ENCODE measurements around the gene REXO4.
"Not testable (repeated sequence)": the region's sequence is repeated elsewhere in the genome, so short reads cannot be mapped to it uniquely, and the experiment has no call there.

The REXO4 gene

GRCh38 chr9:133378408-133378962 is 39.3 kb downstream of the REXO4 start:
- H3K4me1 ChIP-seq (ENCODE audit: control insufficient read depth, insufficient read depth, low read length): peaks cover 18% of the 10 kb centered on the region
- no peaks in the 10 kb centered on the region for H3K27me3 ChIP-seq (ENCODE audit: control insufficient read depth, insufficient read depth, low read length)
- no peaks in the 10 kb centered on the region for H3K36me3 ChIP-seq (ENCODE audit: control insufficient read depth, insufficient read depth, low read length)
- no peaks in the 10 kb centered on the region for H3K9me3 ChIP-seq (ENCODE audit: control insufficient read depth, low read length)
- no peak overlapping the region for H3K4me3 ChIP-seq (ENCODE audit: low read length)
- H3K9ac ChIP-seq (ENCODE audit: low read length): no peak overlapping the region

GRCh38 chr9:133377721-133378216 is 40.0 kb downstream of the REXO4 start:
- no peaks in the 10 kb centered on the region for H3K27me3 ChIP-seq (ENCODE audit: control insufficient read depth, insufficient read depth, low read length)
- no peak overlapping the region for H3K9ac ChIP-seq (ENCODE audit: low read length)
- no peaks in the 10 kb centered on the region for H3K9me3 ChIP-seq (ENCODE audit: control insufficient read depth, low read length)
- H3K4me3 ChIP-seq (ENCODE audit: low read length): no peak overlapping the region
- H3K36me3 ChIP-seq (ENCODE audit: control insufficient read depth, insufficient read depth, low read length): no peaks in the 10 kb centered on the region
- H3K4me1 ChIP-seq (ENCODE audit: control insufficient read depth, insufficient read depth, low read length): peaks cover 23% of the 10 kb centered on the region

GRCh38 chr9:133377280-133377679 is 40.5 kb downstream of the REXO4 start:
- H3K4me3 ChIP-seq (ENCODE audit: low read length); H3K36me3 ChIP-seq (ENCODE audit: control insufficient read depth, insufficient read depth, low read length); H3K9me3 ChIP-seq (ENCODE audit: control insufficient read depth, low read length); H3K9ac ChIP-seq (ENCODE audit: low read length); H3K27me3 ChIP-seq (ENCODE audit: control insufficient read depth, insufficient read depth, low read length): not testable (repeated sequence)
- H3K4me1 ChIP-seq (ENCODE audit: control insufficient read depth, insufficient read depth, low read length): peaks cover 26% of the 10 kb centered on the region

GRCh38 chr9:133375724-133376654 is 41.8 kb downstream of the REXO4 start, which contains the start of the genes STKLD1 and SURF4:
TSS of gene STKLD1 (plus strand) at chr9:133376366. CDS start at chr9:133376474, 108 bp downstream.
TSS of gene SURF4 (minus strand) at chr9:133376060. CDS start at chr9:133375969, 91 bp downstream.
- H3K4me3 ChIP-seq (ENCODE audit: low read length): peak within 1 kb of the TSS; percentile 88
- peak within 1 kb of the TSS; percentile 91 for H3K9ac ChIP-seq (ENCODE audit: low read length)
- no peaks in the 10 kb centered on the region for H3K27me3 ChIP-seq (ENCODE audit: control insufficient read depth, insufficient read depth, low read length)
- peaks cover 39% of the 10 kb centered on the region for H3K4me1 ChIP-seq (ENCODE audit: control insufficient read depth, insufficient read depth, low read length)
- H3K36me3 ChIP-seq (ENCODE audit: control insufficient read depth, insufficient read depth, low read length): no peaks in the 10 kb centered on the region
- H3K9me3 ChIP-seq (ENCODE audit: control insufficient read depth, low read length): no peaks in the 10 kb centered on the region

GRCh38 chr9:133375116-133375723 is 42.6 kb downstream of the REXO4 start:
- peak overlapping the region; percentile 88 for H3K4me3 ChIP-seq (ENCODE audit: low read length)
- no peaks in the 10 kb centered on the region for H3K36me3 ChIP-seq (ENCODE audit: control insufficient read depth, insufficient read depth, low read length)
- H3K9me3 ChIP-seq (ENCODE audit: control insufficient read depth, low read length): no peaks in the 10 kb centered on the region
- peak overlapping the region; percentile 91 for H3K9ac ChIP-seq (ENCODE audit: low read length)
- H3K4me1 ChIP-seq (ENCODE audit: control insufficient read depth, insufficient read depth, low read length): peaks cover 46% of the 10 kb centered on the region
- H3K27me3 ChIP-seq (ENCODE audit: control insufficient read depth, insufficient read depth, low read length): no peaks in the 10 kb centered on the region

- Histone ChIP-seq H3K9ac (ENCODE audit: low read length) (peak overlapping the region; percentile 91), H3K27me3 (ENCODE audit: control insufficient read depth, insufficient read depth, low read length) (no peaks in the 10 kb centered on the region), H3K4me3 (ENCODE audit: low read length) (peak overlapping the region; percentile 88), H3K9me3 (ENCODE audit: control insufficient read depth, low read length) (no peaks in the 10 kb centered on the region), H3K36me3 (ENCODE audit: control insufficient read depth, insufficient read depth, low read length) (no peaks in the 10 kb centered on the region), H3K4me1 (ENCODE audit: control insufficient read depth, insufficient read depth, low read length) (peaks cover 52% of the 10 kb centered on the region)
Observed at GRCh38 chr9:133374612-133375115, 43.1 kb downstream of the REXO4 start.

GRCh38 chr9:133372144-133372543 is 45.7 kb downstream of the REXO4 start:
- H3K4me3 ChIP-seq (ENCODE audit: low read length): no peak overlapping the region
- H3K36me3 ChIP-seq (ENCODE audit: control insufficient read depth, insufficient read depth, low read length): no peaks in the 10 kb centered on the region
- peak overlapping the region; percentile 20 for H3K9ac ChIP-seq (ENCODE audit: low read length)
- H3K9me3 ChIP-seq (ENCODE audit: control insufficient read depth, low read length): no peaks in the 10 kb centered on the region
- peaks cover 60% of the 10 kb centered on the region for H3K4me1 ChIP-seq (ENCODE audit: control insufficient read depth, insufficient read depth, low read length)
- H3K27me3 ChIP-seq (ENCODE audit: control insufficient read depth, insufficient read depth, low read length): no peaks in the 10 kb centered on the region

- Histone ChIP-seq H3K9me3 (ENCODE audit: control insufficient read depth, low read length) (no peaks in the 10 kb centered on the region), H3K4me1 (ENCODE audit: control insufficient read depth, insufficient read depth, low read length) (peaks cover 56% of the 10 kb centered on the region), H3K9ac (ENCODE audit: low read length) (peak overlapping the region; percentile 16), H3K36me3 (ENCODE audit: control insufficient read depth, insufficient read depth, low read length) (peaks cover 5% of the 10 kb centered on the region), H3K27me3 (ENCODE audit: control insufficient read depth, insufficient read depth, low read length) (no peaks in the 10 kb centered on the region), H3K4me3 (ENCODE audit: low read length) (no peak overlapping the region)
Observed at GRCh38 chr9:133371261-133371711, 46.5 kb downstream of the REXO4 start.

- Histone ChIP-seq H3K9ac (ENCODE audit: low read length) (peak overlapping the region; percentile 16), H3K9me3 (ENCODE audit: control insufficient read depth, low read length) (no peaks in the 10 kb centered on the region), H3K27me3 (ENCODE audit: control insufficient read depth, insufficient read depth, low read length) (no peaks in the 10 kb centered on the region), H3K4me3 (ENCODE audit: low read length) (no peak overlapping the region), H3K4me1 (ENCODE audit: control insufficient read depth, insufficient read depth, low read length) (peaks cover 56% of the 10 kb centered on the region), H3K36me3 (ENCODE audit: control insufficient read depth, insufficient read depth, low read length) (peaks cover 7% of the 10 kb centered on the region)
Observed at GRCh38 chr9:133370685-133371084, 47.1 kb downstream of the REXO4 start.

- no peaks in the 10 kb centered on the region for H3K27me3 ChIP-seq (ENCODE audit: control insufficient read depth, insufficient read depth, low read length)
- H3K4me1 ChIP-seq (ENCODE audit: control insufficient read depth, insufficient read depth, low read length): peaks cover 56% of the 10 kb centered on the region
- H3K9me3 ChIP-seq (ENCODE audit: control insufficient read depth, low read length): no peaks in the 10 kb centered on the region
- H3K4me3 ChIP-seq (ENCODE audit: low read length): no peak overlapping the region
- no peak overlapping the region for H3K9ac ChIP-seq (ENCODE audit: low read length)
- H3K36me3 ChIP-seq (ENCODE audit: control insufficient read depth, insufficient read depth, low read length): peaks cover 12% of the 10 kb centered on the region
Observed at GRCh38 chr9:133369933-133370332, 47.9 kb downstream of the REXO4 start.

GRCh38 chr9:133369422-133369821 is 48.4 kb downstream of the REXO4 start:
- Histone ChIP-seq H3K27me3 (ENCODE audit: control insufficient read depth, insufficient read depth, low read length) (no peaks in the 10 kb centered on the region), H3K9ac (ENCODE audit: low read length) (no peak overlapping the region), H3K9me3 (ENCODE audit: control insufficient read depth, low read length) (no peaks in the 10 kb centered on the region), H3K36me3 (ENCODE audit: control insufficient read depth, insufficient read depth, low read length) (peaks cover 14% of the 10 kb centered on the region), H3K4me1 (ENCODE audit: control insufficient read depth, insufficient read depth, low read length) (peaks cover 56% of the 10 kb centered on the region), H3K4me3 (ENCODE audit: low read length) (no peak overlapping the region)
